Measurements from ENCODE around the gene CDC42BPG. TPM values are rescaled to one million over a fixed set of nuclear protein-coding genes. Genes with fewer than 3 reads are reported as not detected.

The CDC42BPG gene
- total and polyA plus RNA-seq, 2 of the 8 experiments (the other 6 are each of a cell fraction or from before 2014, with no cell fraction given): 3.7 to 10.6 TPM

DNA sequence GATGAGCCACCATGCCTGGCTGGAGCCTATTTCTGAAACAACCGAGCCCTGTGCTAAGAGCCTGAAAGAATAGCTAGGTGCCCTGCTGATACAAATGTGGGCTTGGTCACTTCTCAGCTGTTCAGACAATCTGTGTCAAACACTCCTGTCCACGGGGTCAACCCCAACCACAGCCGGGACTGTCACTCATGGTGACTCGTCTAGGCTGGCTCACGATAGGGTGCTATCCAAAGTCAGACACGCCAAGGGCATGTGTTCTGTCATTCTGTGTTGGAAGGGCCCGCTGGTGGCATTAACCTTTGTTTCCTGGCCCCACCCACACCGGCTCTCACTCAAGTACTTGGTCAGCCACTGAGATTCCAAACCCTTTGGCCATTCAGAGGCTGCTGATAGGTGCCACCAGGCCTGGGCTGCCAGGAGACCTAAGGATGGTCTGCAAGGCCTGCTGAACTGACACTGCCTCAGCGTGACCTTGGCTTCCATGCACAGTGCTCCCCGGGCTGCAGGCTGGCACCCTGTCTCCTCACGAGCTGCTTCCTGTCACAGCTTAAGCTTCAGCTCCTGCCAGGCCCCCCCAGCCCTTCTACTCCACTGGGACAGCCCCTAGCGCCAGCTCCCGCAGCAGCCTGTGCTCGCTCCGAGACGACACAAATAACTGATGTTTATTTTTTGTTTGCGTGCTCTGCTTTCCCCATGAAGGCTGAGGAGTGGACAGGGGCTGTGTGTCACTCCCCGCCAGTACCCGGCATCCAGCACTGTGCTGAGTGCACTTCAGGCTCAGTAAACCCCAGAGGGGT is 14.2 kb upstream of the CDC42BPG start (continued):
- TF ChIP-seq JUN (IDR thresholded peaks at IDR 0.05; ENCODE audit: low read depth, low read length): no peak
- TF ChIP-seq, protein P1, sequence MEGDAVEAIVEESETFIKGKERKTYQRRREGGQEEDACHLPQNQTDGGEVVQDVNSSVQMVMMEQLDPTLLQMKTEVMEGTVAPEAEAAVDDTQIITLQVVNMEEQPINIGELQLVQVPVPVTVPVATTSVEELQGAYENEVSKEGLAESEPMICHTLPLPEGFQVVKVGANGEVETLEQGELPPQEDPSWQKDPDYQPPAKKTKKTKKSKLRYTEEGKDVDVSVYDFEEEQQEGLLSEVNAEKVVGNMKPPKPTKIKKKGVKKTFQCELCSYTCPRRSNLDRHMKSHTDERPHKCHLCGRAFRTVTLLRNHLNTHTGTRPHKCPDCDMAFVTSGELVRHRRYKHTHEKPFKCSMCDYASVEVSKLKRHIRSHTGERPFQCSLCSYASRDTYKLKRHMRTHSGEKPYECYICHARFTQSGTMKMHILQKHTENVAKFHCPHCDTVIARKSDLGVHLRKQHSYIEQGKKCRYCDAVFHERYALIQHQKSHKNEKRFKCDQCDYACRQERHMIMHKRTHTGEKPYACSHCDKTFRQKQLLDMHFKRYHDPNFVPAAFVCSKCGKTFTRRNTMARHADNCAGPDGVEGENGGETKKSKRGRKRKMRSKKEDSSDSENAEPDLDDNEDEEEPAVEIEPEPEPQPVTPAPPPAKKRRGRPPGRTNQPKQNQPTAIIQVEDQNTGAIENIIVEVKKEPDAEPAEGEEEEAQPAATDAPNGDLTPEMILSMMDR (IDR thresholded peaks at IDR 0.05; ENCODE audit: control extremely low read depth in 1 of 3, insufficient read depth in 1 of 3, low read depth in 1 of 3, low read length in 3 of 3): no peak
- no peak for TF ChIP-seq PHF8 (conservative IDR thresholded peaks at IDR 0.05; ENCODE audit: low read depth, low read length)
- TF ChIP-seq, protein P2, sequence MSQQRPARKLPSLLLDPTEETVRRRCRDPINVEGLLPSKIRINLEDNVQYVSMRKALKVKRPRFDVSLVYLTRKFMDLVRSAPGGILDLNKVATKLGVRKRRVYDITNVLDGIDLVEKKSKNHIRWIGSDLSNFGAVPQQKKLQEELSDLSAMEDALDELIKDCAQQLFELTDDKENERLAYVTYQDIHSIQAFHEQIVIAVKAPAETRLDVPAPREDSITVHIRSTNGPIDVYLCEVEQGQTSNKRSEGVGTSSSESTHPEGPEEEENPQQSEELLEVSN (IDR thresholded peaks at IDR 0.05): no peak
- TF ChIP-seq MAFK (IDR thresholded peaks at IDR 0.05; ENCODE audit: low read depth, low read length): no peak
- no peak for TF ChIP-seq POLR2A (IDR thresholded peaks at IDR 0.05; ENCODE audit: control extremely low read depth in 1 of 2, low read depth in 2 of 2, low read length in 2 of 2)
- TF ChIP-seq NANOG (IDR thresholded peaks at IDR 0.05; ENCODE audit: insufficient read depth, low read depth, low read length, poor library complexity, severe bottlenecking): no peak
